Muscle of leg (tissue), 11 donors: ENCODE measurements around the gene COPS8. TPM values are rescaled to one million over a fixed set of nuclear protein-coding genes. Genes with fewer than 3 reads are reported as not detected.
A peak's percentile ranks its signal among the peaks of the same experiment; 100 is the strongest.

Experiments
- DNase-seq: peaks from one replicate; pipeline ENCODE4 v3.0.0; 2013
- H3K27ac ChIP-seq: one replicate; pipeline ENCODE4 v1.5.1; 2013; ENCODE audit warnings: mild to moderate bottlenecking, low read length, control low read depth
- H3K27me3 ChIP-seq: one replicate; pipeline ENCODE4 v1.6.1; 2013; ENCODE audit warnings: low read length; ENCODE audit not compliant: control insufficient read depth, insufficient read depth
- H3K36me3 ChIP-seq: one replicate; pipeline ENCODE4 v1.6.1; 2013; ENCODE audit warnings: low read length; ENCODE audit not compliant: control insufficient read depth, insufficient read depth
- H3K4me1 ChIP-seq: one replicate; pipeline ENCODE4 v1.6.1; 2013; ENCODE audit warnings: low read length; ENCODE audit not compliant: control insufficient read depth, insufficient read depth
- H3K4me3 ChIP-seq: one replicate; pipeline ENCODE4 v1.5.1; 2013; ENCODE audit warnings: low read length, control low read depth
- H3K9me3 ChIP-seq: replicated peaks from 2 replicates; pipeline ENCODE4 v1.6.1; 2013; ENCODE audit warnings: low read depth, low read length; ENCODE audit not compliant: control insufficient read depth
- WGBS: methylation state at CpG from one replicate; pipeline ENCODE4 v1.1.5; 2013; ENCODE audit warnings: missing lambda C conversion rate; ENCODE audit not compliant: insufficient coverage; 5-methylcytosine and 5-hydroxymethylcytosine counted together
- polyA plus RNA-seq, 8 donors: library from polyadenylated mRNA; unstranded; fragments of 120-200 nt; gene quantifications; one replicate each; pipeline versions ENCODE4 v1.2.1 to v1.2.3, GENCODE V29; 2013; ENCODE audit warnings: inconsistent platforms in 1 of 8, low replicate concordance in 1 of 8; ENCODE audit not compliant: insufficient read length in 8 of 8, insufficient read depth in 1 of 8
- total RNA-seq: library from RNA; stranded (reverse); fragments of 120-200 nt; gene quantifications from one replicate; pipeline ENCODE4 v1.2.4, GENCODE V29; 2013

The COPS8 gene
- total and polyA plus RNA-seq, 9 donors: 49.9 to 58.0 (median 55.7) TPM

GRCh38 chr2:237118561-237119155 is 33.0 kb downstream of the COPS8 start:
- Histone ChIP-seq H3K36me3 (no peaks in the 10 kb centered on the region), H3K27me3 (no peaks in the 10 kb centered on the region), H3K4me3 (no peak overlapping the region), H3K9me3 (no peaks in the 10 kb centered on the region), H3K4me1 (no peaks in the 10 kb centered on the region), H3K27ac (no peak overlapping the region)
- no peak for DNase-seq
- WGBS: no CpG with 5 or more reads among the region's 6 CpGs

DNA sequence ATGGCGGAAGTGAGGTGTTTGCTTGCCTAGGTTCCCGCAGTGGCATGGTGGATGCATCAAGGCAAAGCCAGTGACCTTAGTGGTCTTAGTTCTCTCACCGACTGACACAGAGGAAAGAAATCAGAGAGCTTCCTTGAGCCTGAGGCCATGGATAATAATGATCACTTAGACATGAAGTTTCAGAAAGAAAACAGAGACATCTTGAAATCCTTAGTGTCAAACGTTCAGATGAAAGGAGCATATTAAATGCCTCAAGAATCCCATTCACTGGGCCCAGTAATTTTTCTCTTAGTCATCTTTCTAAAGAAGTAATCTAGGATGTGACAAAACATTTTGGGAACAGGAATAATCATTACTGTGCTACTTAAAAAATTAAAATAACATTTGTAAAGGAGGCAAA is 35.2 kb downstream of the COPS8 start:
- DNase-seq: no peak
- H3K27ac ChIP-seq: no peak overlapping the region
- no peaks in the 10 kb centered on the region for H3K27me3 ChIP-seq
- H3K4me1 ChIP-seq: no peaks in the 10 kb centered on the region
- no peak overlapping the region for H3K4me3 ChIP-seq
- no peaks in the 10 kb centered on the region for H3K9me3 ChIP-seq
- H3K36me3 ChIP-seq: no peaks in the 10 kb centered on the region
- WGBS: 86% methylated on average over 3 of the region's 4 CpGs

GRCh38 chr2:237121321-237121720 is 35.6 kb downstream of the COPS8 start:
- no peaks in the 10 kb centered on the region for H3K4me1 ChIP-seq
- no peak overlapping the region for H3K27ac ChIP-seq
- H3K4me3 ChIP-seq: no peak overlapping the region
- no peak for DNase-seq
- H3K9me3 ChIP-seq: no peaks in the 10 kb centered on the region
- no peaks in the 10 kb centered on the region for H3K36me3 ChIP-seq
- H3K27me3 ChIP-seq: no peaks in the 10 kb centered on the region
- 89% methylated on average over 1 of the region's 1 CpG for WGBS

DNA sequence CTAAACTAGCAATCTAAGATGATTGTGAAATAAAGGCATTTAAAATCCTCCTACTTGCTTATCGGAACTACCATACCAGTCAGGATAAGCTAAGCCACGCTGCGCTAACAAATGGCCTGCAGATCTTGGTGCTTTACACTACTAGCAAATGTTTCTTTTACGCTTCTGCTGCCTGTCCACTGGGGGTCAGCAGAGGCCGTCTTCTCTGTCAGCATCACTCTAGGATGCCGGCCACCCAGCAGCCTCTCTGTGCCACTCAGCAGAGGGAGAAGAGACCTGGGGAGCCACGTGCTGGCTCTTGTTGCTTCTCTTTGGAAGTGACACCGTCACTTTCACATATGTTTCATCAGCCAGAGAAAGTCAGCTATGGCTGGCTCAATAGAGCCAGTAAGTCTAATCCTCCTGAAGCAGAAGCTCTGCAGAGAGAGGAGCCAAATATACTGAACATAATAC is 36.6 kb downstream of the COPS8 start:
- 70% methylated on average over 6 of the region's 8 CpGs for WGBS
- DNase-seq: peak; percentile 46
- Histone ChIP-seq H3K9me3 (no peaks in the 10 kb centered on the region), H3K4me1 (peaks cover 3% of the 10 kb centered on the region), H3K27ac (no peak overlapping the region), H3K36me3 (no peaks in the 10 kb centered on the region), H3K4me3 (no peak overlapping the region), H3K27me3 (peaks cover 3% of the 10 kb centered on the region)

DNA sequence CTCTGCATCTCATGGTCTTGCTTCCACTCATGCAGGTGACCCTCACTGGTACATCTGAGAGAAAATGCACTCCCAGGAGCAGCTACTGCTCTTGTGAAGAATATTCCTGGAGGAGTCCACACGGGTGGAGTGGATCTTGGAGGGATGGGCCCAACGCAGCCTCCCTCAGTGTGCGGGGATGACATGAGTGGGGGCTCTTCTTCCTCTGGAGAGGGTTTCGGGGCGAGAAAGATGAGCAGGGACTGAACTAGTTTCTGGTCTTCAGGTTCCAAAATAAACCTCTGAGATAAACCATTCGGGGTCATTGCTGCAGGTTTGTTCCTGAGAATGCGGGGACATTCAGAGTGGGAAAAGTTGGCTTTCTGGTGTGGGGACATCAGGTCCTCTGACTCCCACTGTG is 39.1 kb downstream of the COPS8 start:
- Histone ChIP-seq H3K9me3 (no peaks in the 10 kb centered on the region), H3K27ac (no peak overlapping the region), H3K27me3 (peaks cover 3% of the 10 kb centered on the region), H3K4me1 (peaks cover 10% of the 10 kb centered on the region), H3K36me3 (no peaks in the 10 kb centered on the region), H3K4me3 (no peak overlapping the region)
- no peak for DNase-seq
- 87% methylated on average over 5 of the region's 7 CpGs for WGBS

GRCh38 chr2:237125967-237126366 is 40.3 kb downstream of the COPS8 start:
- Histone ChIP-seq H3K27ac (no peak overlapping the region), H3K9me3 (no peaks in the 10 kb centered on the region), H3K4me3 (no peak overlapping the region), H3K36me3 (no peaks in the 10 kb centered on the region), H3K27me3 (peaks cover 3% of the 10 kb centered on the region), H3K4me1 (peaks cover 10% of the 10 kb centered on the region)
- DNase-seq: no peak
- WGBS: 82% methylated on average over 6 of the region's 6 CpGs

DNA sequence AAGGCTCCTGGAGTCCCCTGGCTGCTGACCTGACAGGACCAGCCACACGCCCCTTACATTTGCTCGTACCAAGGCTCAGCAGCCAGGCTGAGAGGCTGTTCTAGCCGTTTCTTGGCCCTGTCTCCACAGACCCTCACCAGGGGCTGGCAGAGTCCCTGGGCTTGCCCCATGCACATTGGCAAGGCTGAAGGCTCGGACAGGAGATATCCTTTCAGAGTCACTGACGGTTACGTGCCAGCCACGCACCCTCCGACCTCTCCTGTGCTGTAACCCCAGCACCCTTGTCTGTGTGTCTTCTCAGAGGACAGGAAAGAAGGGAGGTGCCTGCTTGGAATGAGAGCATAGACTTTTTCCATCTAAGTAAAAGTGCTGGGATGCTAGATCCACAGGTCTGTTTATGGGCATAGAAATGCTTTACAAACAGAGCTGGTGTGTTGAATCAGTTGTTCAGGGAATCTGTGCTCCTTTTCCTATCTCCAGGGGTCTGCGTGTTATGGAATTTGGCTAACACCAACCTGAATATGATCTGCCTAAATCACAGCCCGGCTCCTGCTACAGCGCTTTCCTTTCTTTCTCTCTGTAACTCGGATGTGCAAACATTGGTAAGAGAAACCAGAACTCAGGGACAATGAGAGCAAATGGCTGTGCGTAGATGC is 41.0 kb downstream of the COPS8 start:
- 48% methylated on average over 9 of the region's 13 CpGs for WGBS
- Histone ChIP-seq H3K27ac (no peak overlapping the region), H3K4me1 (peaks cover 10% of the 10 kb centered on the region), H3K36me3 (no peaks in the 10 kb centered on the region), H3K27me3 (peaks cover 3% of the 10 kb centered on the region), H3K9me3 (no peaks in the 10 kb centered on the region), H3K4me3 (no peak overlapping the region)
- DNase-seq: peak; percentile 37

DNA sequence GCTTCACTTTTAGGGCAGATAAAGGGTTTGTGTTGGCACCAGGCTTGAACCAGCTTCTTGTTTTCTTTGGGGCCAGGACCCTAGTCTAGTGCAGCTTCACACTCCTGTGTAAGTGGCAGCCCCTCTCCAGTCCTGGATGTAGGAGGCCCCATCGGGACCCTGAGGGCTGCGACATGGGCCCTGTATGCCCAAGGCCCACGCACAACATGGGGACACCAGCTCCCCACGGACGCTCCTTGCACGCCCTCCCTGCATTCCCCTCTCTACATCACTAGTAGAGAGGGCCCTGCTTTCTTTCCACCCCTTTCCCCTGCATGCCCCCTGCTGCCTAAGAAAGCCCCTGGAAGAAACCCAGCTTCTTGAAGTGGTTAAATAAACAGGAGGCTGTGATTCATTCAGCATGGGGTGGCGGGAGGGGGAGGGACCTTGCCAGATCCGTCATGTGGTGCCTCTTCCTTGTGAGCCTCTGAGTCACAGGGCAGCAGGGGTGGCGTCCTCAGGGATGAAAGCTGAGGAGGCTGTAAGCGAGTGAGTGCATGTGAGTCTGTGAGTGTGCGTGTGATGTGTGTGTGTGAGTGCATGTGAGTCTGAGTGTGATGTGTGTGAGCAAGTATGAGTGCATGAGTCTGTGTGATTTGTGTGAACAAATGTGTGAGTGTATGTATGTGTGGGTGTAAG is 42.5 kb downstream of the COPS8 start:
- H3K4me1 ChIP-seq: peaks cover 10% of the 10 kb centered on the region
- H3K27me3 ChIP-seq: peaks cover 3% of the 10 kb centered on the region
- no peaks in the 10 kb centered on the region for H3K36me3 ChIP-seq
- no peak overlapping the region for H3K4me3 ChIP-seq
- no peak overlapping the region for H3K27ac ChIP-seq
- 41% methylated on average over 7 of the region's 11 CpGs for WGBS
- DNase-seq: peak; percentile 85
- H3K9me3 ChIP-seq: no peaks in the 10 kb centered on the region

- no peak for DNase-seq
- peaks cover 10% of the 10 kb centered on the region for H3K4me1 ChIP-seq
- H3K9me3 ChIP-seq: no peaks in the 10 kb centered on the region
- H3K27me3 ChIP-seq: peaks cover 3% of the 10 kb centered on the region
- H3K4me3 ChIP-seq: no peak overlapping the region
- 96% methylated on average over 10 of the region's 10 CpGs for WGBS
- no peaks in the 10 kb centered on the region for H3K36me3 ChIP-seq
- no peak overlapping the region for H3K27ac ChIP-seq
These were observed 43.3 kb downstream of the COPS8 start for GRCh38 chr2:237128845-237129592.
